HG03108 (cell line): ENCODE measurements around the gene GALNT10.

Source experiments
- ATAC-seq: cut with Tn5 transposase; IDR thresholded peaks from one replicate; pipeline ENCODE4 v1.9.1; 2021; ENCODE audit warnings: moderate library complexity; ENCODE audit not compliant: unreplicated experiment

GALNT10 gene

DNA sequence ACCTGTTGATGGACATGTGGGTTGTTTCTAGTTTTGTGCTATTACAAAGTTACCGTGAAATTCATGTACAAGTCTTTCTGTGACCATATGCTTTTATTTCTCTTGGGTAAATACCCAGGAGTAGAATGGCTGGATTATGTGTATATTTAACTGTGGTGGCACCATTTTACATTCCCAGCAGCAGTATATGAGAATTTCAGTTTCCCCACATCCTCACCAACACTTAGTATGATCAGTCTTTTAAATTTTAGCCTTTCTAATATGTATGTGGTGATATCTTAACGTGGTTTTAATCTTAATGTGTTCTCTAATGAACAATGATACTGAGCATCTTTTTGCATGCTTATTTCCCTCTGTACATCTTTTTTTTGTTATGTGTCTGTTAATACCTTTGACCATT lies 36.6 kb downstream of the GALNT10 start:
- ATAC-seq = no peak

DNA sequence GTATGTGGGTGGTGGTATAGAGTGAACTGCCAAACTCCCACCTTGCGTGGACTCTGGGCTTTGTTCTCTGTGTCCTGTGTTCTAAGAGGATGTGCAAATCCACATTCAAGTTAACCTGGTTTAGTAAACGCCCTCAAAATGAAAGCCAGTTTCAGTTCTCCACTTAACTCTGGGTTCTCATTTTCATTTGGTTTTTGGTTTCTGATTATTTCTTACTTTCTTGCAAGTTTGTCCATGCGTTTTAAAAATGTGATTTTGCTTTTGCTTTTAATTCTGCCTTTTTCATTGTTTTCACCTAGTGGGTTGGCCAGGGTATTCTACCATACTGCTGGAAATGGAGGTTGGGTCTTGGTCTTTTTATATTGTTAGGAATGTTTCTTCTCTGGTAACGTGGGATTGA lies 38.2 kb downstream of the GALNT10 start:
- ATAC-seq = peak; percentile 96

DNA sequence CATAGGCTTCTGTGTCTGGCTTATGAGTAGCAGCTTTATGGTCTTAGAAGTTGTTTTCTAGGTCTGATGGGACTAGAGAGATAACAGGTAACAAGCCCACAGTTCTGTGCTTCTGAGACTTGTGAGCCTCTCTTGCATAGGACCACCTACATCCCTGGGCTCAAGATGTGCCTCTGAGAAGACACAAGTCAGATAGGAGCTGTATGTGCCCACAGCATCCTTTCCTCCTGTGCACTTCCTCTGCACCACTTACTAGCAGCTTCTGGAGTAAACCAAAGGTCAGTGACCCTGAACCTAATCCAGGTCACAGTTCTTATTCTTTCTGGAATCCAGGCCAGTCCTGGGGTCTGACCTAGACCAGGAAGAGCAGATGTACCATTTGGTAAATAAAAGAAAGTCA lies 40.0 kb downstream of the GALNT10 start:
- no peak for ATAC-seq

DNA sequence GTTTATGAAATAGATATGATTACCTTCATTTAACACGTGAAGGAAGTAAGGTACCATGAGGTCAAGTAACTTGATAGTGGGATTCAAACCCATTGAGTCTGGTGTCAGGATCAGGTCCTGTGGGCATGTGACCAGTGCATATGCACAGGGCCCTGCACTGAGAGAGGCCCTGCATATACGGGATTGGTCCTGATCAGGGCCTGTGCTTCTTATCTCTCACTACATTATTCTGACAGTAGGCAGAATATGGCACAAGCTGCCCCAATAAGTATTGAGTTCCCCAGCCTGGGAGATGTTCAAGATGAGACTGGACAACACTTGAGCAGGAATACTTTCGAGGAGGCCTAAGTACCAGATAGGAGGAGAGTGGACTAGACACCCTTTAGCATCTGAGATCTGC lies 44.0 kb downstream of the GALNT10 start:
- no peak for ATAC-seq

DNA sequence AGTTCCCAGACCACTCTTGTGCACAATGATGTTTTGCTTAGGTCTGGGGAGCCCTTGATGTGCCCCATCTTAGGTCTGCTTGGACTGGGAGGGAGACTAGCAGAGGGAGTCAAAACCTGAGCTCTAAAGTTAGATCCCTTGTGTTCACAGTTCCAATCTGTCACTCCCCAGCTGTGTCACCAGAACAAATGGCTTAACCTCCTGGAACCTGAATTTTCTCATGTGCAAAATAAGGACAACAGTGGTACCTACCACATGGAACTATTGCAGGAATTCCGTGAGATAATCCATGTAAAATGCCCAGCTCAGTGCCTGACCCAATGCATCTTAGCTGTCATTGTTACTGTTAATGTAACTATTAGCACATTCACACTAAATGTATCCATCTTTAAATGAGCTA lies 45.5 kb downstream of the GALNT10 start:
- ATAC-seq = no peak

DNA sequence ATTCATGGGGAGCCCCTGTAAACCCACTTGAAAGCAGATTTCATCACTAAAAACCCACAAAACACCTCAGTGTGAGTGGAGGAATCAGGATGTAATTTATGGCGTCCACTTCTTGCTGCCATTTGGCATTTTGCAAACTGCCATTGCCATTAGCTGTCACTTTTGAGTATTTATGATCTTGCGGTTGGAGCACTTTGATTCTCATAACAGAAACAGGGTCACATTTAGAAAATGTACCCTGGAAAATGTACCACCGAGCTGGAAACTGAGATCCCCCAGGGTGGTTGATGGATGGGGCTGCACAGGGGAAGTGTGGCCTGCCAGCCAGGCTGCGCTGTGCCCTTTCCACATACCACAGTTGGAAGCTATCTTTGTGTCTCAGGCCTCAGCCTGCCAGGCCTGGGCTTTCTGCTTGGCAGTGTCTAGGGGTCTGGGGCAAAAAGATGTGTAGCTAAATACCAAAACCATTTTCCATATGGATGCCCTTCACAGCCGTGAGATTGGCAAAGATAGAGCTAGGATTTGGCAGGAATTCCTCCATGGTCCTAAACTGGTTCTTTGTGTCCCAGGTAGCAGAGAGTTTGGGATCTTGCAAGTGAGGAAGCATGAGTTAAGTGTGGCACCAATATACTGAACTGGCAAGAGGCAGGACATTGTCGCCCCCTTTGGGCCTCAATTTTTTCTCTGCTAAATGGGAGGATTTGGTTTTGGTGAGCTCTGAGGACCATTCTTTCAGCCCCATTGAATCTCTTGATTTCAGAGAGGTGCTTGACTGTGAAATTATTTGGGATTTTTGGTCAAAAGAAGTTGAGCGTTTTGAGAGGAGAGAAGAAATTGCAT lies 46.2 kb downstream of the GALNT10 start:
- ATAC-seq = no peak

GRCh38 chr5:154237376-154237743 lies 46.8 kb downstream of the GALNT10 start:
- ATAC-seq = no peak

- ATAC-seq = no peak
Observed at GRCh38 chr5:154237946-154238345, 47.4 kb downstream of the GALNT10 start.

GRCh38 chr5:154238776-154239481 lies 48.4 kb downstream of the GALNT10 start:
- peak; percentile 72 for ATAC-seq

DNA sequence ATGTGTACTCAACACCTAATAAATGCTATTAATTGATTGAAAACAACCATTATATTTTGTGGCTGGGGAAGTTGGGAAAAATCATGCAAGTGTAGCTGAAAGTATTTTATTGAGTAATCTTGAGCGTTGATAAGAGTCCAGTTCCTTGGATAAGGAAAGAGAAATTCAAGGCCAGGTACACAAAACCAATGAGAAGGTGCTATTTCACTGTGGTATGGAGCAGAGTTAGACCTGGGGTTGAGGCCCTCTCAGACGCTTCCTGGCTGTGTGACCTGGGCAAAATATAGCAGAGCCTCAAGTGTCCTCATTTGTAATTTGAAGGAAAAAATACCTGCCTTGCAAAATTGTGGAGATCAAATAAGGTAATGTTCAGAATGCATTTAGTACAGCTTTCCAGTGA lies 50.1 kb downstream of the GALNT10 start:
- no peak for ATAC-seq

GRCh38 chr5:154241021-154241420 lies 50.5 kb downstream of the GALNT10 start:
- ATAC-seq = no peak

DNA sequence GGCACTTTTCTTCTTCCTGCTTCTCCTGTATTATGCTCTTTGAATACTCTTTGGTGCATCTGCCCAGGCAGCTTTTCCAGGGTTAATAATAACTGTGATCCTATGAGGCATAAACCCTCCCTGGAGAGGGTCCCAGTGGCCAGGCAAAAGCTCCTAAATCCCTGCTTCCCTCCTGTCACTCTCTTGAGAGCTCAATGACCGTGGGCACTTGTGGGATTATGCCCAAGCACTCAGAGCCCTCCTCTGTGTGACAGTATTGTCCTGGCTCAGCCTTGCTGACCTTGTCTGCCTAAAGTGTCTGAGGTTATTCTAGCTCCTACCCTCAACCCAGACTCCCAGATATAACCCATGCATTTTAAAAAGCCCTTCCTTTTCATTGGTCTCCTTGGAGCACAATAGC lies 51.9 kb downstream of the GALNT10 start:
- no peak for ATAC-seq

GRCh38 chr5:154242964-154243376 lies 52.4 kb downstream of the GALNT10 start:
- no peak for ATAC-seq

DNA sequence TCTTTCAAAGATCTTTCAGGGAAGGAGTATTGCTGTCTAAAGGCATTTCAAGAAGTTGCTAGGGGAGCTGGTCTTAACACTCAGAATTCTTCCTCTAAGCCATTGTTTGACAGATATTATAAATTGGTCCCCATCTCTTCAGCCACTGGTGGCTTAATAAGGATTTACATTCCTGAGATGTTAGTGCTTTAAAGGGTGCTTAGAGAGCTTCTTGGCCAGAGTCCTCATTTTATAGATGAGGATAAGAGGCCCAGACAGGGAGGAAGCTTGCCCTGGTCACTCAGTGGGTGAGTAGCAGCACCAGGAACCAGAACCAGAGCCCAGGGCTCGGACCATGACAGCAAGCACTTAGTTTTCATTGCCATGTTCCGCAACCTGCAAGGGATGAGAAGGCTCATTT lies 53.2 kb downstream of the GALNT10 start:
- no peak for ATAC-seq

- ATAC-seq = no peak
Observed at GRCh38 chr5:154244476-154244875, 53.9 kb downstream of the GALNT10 start.

DNA sequence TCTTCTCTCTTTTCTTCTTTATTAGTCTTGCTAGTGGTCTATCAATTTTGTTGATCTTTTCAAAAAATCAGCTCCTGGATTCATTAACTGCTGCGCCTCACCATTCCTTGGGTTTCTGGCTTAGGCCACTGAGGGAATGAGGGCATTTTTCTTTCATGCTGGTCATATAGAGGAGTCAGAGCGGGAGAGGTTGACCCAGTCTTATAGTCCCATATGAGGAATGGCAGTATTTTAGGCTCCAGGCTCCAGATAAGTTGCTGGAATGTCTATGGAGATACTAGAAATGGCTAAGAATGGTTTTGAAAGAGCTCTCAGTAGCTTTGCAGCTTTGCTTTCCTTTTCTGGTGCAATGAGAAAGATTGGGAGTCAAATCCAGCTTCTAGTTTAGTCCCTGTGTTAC lies 58.2 kb downstream of the GALNT10 start:
- ATAC-seq = no peak

GRCh38 chr5:154249826-154250225 lies 59.3 kb downstream of the GALNT10 start:
- ATAC-seq = no peak

GRCh38 chr5:154251529-154251928 lies 61.0 kb downstream of the GALNT10 start:
- ATAC-seq = no peak

- no peak for ATAC-seq
Observed at GRCh38 chr5:154253807-154254206, 63.3 kb downstream of the GALNT10 start.

DNA sequence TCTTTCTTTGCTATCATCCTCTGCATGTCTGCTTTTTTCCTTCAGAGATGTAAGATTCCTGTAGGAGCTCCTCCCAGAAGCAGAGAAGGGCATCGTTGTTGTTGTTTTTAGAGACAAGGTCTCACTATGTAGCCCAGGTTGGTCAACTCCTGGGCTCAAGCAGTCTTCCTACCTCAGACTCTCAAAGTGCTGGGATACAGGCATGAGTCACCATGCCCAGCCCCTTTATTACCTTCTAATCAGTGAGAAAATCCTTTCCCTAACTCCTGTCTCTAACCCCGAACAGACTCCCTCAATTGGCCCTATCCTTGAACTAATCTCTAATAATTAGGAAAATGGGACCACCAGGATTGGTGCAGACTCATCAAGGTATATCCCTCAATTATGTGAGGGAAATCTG lies 64.4 kb downstream of the GALNT10 start:
- ATAC-seq = no peak

GRCh38 chr5:154257046-154257445 lies 66.5 kb downstream of the GALNT10 start:
- no peak for ATAC-seq

GRCh38 chr5:154258531-154259217 lies 68.1 kb downstream of the GALNT10 start:
- no peak for ATAC-seq
